Activated T-cell treated with anti-CD3 and anti-CD28 coated beads for 48 hours (primary cell): ENCODE measurements around the gene CADM2.

ENCODE experiments used
- DNase-seq: peaks from one replicate; pipeline ENCODE4 v3.0.0-alpha.2; 2020; ENCODE audit warnings: low read depth

CADM2 gene

GRCh38 chr3:85808755-85809154, 850.0 kb downstream of the CADM2 start:
- no peak for DNase-seq

- DNase-seq, result no peak
These were observed 862.5 kb downstream of the CADM2 start for GRCh38 chr3:85821130-85821756.

DNA sequence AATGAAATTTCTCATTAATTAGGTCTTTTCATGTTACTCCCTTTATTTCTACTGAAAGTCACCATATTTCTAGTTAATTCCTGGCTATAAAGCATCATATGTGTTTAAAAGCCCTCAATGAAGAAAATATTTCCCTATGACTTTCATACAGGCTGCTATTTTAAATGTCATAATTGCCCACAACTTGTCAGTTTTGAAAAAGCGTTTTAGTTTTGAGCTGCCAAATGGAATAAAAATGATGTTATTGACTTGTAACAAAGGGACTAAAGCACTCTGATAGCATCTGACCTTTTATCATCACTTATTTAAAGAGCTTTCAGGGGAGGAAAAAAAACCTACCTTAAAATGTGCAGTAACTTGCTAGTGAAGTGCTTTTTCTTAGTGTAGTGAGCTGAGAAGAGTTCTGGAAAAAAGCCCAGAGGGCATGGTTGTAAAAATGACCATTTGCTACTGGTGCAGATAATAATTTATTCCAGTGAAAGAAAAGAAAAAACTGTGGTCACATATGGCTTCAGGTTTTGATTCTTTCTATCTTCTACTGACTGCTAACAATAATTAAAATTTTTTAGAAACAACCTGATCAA, 877.2 kb downstream of the CADM2 start:
- no peak for DNase-seq

DNA sequence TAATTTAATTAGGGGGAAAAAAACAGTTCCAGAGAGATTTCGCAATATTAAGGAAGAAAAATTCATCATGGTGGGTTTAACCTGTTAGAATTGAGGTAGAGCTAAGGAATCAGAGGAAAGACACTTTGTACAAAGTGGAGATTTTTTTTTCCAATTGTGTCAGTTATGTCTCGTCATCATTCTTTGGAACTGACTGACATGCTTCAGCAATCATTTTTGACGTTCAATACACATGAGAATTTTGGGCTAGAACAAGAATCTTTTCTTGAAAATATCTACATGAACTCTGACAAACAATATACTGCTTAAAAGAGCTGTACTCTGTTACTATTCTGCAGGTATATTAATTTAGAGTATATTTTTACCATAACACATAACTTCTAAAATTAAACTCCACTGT, 878.6 kb downstream of the CADM2 start:
- no peak for DNase-seq

GRCh38 chr3:85838921-85839320, 880.1 kb downstream of the CADM2 start:
- no peak for DNase-seq

GRCh38 chr3:85842081-85842480, 883.3 kb downstream of the CADM2 start:
- DNase-seq, result no peak

GRCh38 chr3:85846940-85847339, 888.2 kb downstream of the CADM2 start:
- DNase-seq, result no peak

DNA sequence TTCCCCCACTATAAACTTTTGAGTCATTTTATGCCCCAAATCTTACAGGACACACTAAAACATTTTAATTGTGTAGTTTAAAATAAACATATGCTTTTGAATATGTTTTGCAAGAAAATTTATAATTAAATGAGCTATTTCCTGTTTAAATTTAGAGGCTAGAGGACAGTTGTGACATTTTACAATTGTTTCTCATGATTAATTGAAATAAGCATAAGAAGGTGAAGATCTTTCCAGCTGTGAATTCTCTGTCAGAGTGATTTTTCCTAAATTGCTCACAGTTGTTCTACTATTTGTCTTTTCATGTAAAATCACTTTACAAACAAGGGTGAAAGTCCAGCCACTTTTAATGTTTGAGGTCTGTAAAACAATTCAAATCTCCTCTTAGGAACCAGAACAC, 892.3 kb downstream of the CADM2 start:
- no peak for DNase-seq

DNA sequence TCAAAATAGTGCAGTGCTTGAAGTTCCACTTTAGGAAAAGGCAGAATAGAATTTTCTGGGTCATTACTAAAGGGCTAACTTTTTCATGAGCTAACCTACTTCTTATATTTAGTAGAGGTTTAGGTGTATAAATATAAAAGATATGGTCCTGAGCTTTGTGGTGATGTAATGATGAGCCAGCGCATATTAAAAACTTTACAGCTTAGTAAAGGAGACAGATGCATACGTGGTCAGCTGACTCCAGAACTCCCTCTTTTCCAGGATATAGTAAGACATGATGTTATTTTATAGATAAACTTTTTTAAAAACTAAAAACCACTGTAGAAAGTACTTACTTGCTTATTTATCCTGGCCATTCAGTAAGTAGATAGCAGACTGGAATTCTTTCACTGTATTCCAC, 895.0 kb downstream of the CADM2 start:
- DNase-seq, result no peak

DNA sequence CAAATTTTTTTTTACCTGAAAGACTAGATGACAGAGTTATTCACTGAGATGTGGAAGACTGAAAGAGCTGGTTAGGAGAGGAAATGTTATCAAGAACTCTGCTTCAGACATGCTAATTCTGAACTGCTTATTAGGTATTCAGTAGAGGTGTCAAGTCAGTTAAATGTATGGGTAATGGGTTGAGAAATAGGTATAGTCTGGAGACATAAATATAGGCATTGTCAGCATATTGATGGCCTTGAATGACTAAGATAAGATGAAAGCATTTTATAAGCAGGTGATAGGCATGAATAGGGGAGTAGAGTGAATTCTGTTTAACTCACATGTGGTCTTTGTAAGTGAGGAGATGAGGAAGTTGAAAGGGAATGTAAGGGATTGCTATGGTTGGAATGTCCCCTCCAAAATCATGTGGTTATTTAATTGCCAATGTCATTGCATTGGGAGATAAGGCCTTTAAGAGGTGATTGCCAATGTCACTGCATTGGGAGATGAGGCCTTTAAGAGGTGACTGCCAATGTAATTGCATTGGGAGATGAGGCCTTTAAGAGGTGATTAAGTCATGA, 904.2 kb downstream of the CADM2 start:
- DNase-seq, result no peak

DNA sequence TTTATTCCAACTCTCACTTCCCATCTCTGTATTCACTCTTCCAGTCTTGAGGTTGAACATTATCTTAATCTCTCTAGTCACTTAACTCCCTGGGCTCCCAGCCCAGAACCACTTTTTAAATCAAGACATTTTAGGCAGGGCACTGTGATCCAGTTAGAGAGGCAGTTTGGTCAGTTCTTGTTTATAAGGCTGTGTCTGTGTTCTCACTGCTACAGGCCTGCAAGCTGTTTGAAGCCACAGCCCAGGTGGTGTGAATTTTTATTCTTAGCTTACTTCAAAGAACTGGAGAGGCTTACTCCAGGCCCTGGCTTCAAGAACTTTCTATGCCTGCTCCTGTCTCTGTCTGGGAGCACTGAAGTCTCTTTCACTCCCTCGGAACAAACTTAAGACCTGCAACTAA, 906.1 kb downstream of the CADM2 start:
- DNase-seq, result no peak

DNA sequence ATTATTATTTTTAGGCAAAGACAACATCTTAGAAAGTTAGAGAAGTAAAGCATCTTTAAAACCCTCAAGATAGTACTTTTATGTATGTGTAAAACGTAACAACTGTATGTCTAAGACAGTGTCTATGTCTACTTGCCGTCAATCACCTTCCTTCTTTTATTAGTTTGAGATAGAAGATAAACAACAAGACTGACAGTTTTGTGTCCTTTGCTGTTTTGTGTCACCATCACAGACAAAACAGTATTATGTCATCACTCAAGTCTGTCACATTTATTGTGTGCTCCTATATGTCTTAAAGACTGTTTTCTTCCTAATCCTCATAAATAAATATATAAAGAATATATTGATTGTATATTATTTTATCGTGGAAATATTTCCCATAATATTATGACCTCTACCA, 908.3 kb downstream of the CADM2 start:
- no peak for DNase-seq

DNA sequence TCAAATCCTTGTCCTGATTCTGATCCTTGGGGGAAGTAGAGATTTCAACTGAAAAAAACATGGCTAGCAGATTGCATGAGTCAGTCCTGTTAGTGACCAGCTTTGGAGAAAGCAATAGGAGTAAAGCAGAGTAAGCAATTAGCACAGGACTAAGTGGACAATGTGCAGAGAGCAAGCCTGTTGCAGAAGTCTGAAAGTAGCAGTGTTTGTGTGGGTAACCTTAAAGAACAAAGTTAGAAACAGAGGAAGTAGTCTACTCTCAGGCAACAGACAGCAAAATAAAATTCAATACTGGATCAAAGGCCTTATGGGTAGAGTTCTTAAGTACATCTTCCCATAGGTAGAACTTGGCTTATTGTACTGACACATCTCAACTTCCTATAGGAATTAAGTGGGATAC, 916.8 kb downstream of the CADM2 start:
- DNase-seq, result no peak

GRCh38 chr3:85877631-85878030, 918.8 kb downstream of the CADM2 start:
- DNase-seq, result no peak

- DNase-seq, result no peak
These were observed 923.1 kb downstream of the CADM2 start for GRCh38 chr3:85881833-85882393.

DNA sequence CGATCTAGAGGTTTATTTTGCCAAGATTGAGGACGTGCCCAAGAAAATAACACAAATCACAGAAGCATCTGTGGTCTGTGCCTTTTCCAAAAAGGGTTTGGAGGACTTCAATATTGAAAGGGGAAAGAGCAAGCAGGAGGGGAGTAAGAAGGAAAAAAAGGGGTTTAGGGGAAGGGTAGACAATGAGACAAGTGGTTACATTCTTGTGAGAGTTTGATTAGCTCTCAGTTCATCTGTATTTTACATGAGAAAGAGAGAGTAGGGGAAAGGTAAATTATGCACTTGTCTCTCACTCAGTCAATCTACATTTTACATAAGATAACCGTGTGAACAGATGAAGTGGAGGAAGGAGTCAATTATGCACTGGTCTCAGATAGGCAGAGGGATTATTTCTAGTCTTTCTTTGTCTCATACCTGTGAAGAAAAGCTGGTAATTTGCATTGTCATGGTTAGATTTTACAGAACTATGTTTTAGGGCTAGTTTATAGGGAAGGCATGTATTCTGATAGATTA, 931.3 kb downstream of the CADM2 start:
- DNase-seq, result no peak

DNA sequence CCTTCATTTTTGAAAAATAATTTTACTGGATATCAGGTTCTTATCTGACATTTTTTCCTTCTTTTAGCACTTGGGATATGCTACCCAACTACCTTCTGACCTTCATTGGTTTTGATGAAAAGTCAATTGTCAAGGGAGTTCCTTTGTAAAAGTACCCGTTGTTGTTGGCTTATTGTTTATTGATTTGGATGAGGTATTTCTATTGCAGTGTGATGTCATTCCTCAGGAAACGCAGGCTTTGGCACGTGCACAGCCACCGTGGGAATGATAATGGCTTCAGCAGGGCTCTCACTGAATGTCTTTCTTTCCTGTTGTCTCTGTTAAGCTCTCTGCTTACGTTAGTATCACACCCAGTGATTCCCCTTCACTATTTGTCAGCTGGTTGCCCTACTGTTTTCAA, 944.6 kb downstream of the CADM2 start:
- no peak for DNase-seq

- no peak for DNase-seq
These were observed 954.2 kb downstream of the CADM2 start for GRCh38 chr3:85912980-85913379.

- DNase-seq, result no peak
These were observed 963.6 kb downstream of the CADM2 start for GRCh38 chr3:85922374-85922773.

GRCh38 chr3:85930718-85931117, 971.9 kb downstream of the CADM2 start:
- DNase-seq, result no peak

DNA sequence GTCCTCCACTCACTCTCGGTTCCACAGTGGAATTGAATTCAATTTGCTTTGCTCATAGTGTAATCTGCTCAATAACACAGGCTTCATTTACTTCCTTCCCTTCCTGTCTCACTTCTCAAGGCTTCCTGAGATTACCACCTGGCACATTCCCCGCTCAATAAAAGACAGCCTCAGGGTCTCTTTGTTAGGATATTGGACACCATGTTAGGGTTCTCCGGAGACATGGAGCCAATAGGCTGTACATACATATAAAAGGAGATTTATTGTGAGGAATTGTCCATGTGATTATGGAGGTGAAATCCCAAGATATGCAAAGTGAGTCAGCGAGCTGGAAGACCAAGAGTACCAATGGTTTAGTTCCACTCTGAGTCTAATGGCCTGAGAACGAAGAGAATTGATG, 974.5 kb downstream of the CADM2 start:
- no peak for DNase-seq

DNA sequence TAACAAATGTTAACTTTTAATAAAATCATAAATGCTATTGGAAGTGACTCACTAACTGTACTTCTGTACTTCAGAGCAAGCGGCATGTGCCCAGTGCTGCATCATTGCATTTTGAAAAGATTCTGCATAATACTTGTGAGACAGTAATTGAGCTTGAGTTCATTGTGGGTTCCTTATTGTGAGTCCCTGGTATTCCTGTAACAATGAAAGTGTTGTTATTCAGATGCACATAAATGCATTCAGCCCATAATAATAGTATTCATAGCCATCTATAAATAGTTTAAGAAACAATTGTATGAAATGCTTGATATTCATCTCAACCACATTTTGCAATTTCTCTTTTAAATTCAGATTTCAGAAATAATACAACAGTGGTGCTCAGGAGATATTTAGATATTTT, 976.4 kb downstream of the CADM2 start:
- no peak for DNase-seq

DNA sequence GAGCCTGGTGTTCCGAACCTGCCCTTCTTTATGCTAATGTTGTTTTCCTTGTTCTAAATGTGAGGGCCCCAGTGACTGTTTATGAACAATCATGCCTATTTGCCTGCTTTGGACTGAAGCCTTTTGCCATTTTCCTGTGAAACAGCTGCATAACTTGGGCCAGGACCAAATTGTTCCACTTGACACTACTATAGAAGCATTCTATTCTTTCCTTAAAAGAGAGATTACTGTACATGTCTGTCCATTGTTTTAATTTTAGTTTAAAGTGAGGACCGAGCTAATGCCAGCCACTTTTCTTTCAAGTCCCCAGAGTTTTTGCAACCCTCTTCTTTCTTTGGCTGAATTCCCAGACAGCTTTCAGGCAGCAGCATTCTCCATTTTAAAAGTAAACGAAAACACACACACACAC, 980.3 kb downstream of the CADM2 start:
- DNase-seq, result no peak

DNA sequence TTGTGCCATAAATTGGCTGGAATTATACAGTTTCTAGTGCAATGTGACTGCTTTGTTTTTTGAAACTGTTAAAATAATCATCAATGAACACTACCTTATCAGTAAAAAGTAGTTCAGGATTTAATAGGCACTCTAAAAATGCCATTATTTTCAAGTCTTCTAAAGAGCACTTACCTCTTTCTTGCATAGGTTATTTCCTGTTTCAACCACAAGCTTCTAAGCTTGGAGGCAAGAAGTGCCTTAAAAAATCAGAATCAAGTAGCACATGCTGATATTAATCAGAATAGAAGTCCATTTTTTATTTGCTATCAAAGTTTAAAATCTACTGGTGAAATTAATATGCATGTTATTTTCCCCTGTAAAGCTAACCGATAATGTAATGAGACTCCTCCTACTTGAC, 991.6 kb downstream of the CADM2 start:
- DNase-seq, result no peak
